Activated T-cell treated with anti-CD3 and anti-CD28 coated beads for 4 hours (primary cell): ENCODE measurements around the gene NQO2.
A peak's percentile ranks its signal among the peaks of the same experiment; 100 is the strongest.
"Not testable (repeated sequence)": the region's sequence is repeated elsewhere in the genome, so short reads cannot be mapped to it uniquely, and the experiment has no call there.

Experiments
- DNase-seq: peaks from one replicate; pipeline ENCODE4 v3.0.0-alpha.2; 2020

The NQO2 gene

DNA sequence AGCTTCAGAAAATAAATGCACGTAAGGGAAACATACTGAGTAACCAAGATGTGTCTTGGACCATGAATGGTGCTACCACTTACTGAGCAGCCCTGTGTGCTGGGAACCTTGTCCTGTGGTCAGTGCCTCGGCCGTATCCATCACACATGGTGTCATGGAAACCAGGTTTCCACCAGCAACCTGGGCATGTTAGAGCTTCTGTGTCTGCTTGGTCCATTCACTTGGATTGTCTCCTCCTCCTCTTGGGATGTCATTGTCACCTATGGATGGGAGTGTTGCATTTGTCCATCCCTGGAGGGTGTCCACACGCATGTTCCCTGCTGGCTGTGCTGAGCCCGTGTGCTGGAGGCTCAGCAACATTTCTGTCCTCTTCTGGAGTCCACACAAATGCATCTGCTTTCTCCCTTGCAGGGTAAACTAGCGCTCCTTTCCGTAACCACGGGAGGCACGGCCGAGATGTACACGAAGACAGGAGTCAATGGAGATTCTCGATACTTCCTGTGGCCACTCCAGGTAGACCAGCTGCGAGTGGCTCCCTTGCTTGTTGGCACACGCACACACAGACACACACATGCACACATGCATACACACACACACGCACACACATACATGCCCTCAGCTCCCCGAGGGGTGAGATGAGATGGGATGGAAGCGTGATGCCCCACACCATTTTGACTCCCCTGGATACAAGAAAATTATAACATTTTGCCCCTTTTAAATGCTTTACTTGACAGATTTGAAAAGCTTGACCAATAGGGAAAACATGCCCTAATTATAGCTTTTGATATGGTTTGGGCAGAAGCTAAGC, 17.0 kb downstream of the NQO2 start:
- DNase-seq = no peak

DNA sequence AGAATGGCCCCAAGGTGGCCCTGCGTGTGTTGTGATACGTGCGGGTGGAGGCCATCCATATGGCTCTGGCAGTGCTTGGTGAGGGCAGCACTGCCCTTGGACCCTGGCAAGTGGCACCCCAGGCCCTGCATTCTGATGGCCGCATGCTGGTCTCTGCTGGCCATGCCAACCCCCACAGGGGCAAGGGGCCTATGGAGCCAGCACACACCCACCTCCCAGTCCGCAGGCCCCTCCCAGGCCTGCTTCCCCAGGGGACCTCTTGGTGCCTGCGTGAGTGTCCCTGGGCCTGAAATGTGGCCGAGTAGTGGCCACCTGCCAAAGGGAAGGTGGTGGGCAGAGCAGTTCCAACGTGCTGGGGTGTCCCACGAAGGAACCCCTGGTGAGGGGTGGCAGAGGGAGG, 17.6 kb downstream of the NQO2 start:
- no peak for DNase-seq

DNA sequence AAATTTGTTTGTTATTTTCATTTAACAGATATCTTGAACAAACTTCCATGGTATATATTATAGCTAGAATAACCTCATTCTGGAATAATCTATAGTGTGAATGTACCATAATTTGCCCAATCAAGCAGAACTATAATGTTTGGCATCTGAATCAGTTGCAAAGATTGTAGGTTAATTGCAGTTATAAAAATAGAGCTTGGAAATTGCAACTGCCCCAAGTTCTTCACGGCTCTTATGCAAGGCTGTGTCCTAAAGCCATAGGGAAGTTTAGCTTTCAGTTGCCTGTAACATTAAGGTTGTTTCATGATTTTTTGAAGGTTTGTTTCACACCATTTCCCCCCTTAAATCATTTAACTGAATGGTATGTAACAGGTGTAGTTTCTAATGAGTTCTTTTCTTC, 19.4 kb downstream of the NQO2 start:
- no peak for DNase-seq

DNA sequence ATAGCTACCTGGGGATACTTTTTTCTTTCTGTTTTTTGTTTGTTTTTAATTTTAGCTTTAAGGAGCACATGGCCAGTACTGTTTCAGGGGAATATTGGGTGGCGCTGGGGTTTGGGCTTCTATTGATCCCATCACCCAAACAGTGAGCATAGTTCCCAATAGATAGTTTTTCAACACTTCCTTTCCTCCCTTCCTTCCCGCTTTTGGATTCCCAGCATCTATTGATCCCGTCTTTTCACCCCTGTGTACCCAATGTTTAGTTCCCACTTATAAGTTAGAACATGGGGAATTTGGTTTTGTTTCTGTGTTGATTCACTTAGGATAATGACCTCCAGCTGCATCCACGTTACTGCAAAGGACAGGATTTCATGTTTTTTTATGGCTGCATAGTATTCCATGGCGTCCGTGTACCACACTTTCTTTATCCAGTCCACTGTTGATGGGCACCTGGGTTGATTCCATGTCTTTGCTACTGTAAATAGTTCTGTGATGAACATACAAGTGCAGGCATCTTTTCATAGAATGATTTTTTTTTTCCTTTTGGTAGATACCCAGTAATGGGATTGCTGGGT, 20.1 kb downstream of the NQO2 start:
- no peak for DNase-seq

DNA sequence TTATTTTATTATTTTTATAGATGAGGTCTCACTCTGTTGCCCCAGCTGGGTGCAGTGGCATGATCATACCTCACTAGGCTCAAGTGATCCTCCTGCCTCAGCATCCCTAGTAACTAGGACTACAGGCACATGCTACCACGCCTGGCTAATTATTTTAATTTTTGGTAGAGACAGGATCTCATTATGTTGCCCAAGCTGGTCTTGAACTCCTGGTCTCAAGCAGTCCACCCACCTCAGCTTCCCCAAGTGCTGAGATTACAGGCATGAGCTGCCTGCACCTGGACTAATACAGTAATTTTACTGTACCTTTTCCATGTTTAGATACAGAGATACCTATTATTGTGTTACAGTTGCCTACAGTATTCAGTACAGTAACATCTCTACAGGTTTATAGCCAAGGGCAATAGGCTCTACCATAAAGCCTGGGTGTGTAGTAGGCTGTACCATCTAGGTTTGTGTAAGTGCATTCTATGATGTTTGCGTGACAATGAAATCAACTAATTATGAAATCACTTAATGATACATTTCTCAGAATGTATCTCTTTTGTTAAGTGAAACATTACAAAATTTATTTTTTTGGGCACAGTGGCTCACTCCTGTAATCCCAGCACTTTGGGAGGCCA, 21.4 kb downstream of the NQO2 start:
- not testable (repeated sequence) for DNase-seq

DNA sequence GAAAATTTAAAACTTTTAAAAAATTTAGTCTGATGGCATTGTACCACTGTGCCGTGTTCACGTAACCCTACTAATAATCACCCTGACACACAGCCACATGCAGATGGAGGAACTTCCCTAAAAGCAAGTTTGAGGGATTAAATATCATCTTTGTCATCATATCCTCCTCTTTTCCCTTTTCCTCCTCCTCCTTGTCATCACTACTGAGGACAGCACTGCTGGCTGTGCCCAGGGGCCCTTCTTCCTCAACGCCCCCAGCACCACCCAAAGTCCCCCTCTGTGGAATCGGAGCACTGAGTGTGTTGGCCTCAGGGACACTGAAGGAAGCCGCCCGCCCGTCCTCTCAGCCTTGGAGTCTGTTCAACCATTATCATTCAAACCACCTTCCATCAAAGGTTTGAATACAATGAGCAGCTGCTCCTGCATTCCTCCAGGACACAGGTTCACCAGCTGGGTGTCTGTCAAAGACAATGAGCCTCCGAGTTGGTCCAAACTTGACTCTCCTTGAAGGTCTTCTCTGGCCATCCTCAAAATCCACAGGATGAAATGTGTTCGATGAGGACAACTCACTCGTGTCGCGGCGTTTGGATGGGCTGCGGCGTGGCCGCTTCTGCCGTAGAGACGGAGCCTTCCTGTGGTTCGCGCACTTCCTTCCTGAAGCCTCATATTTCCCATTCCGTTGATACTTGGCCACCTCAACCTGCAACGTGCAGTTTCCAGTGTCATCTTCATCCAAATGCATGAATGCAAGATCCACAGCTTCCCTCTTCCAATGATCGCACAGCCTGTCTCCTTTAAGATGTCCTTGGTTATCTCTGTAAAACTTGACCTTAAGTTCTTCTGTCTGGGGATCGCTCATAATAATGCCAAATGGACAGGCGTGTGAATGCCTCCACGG, 23.3 kb downstream of the NQO2 start:
- peak; percentile 23 for DNase-seq

DNA sequence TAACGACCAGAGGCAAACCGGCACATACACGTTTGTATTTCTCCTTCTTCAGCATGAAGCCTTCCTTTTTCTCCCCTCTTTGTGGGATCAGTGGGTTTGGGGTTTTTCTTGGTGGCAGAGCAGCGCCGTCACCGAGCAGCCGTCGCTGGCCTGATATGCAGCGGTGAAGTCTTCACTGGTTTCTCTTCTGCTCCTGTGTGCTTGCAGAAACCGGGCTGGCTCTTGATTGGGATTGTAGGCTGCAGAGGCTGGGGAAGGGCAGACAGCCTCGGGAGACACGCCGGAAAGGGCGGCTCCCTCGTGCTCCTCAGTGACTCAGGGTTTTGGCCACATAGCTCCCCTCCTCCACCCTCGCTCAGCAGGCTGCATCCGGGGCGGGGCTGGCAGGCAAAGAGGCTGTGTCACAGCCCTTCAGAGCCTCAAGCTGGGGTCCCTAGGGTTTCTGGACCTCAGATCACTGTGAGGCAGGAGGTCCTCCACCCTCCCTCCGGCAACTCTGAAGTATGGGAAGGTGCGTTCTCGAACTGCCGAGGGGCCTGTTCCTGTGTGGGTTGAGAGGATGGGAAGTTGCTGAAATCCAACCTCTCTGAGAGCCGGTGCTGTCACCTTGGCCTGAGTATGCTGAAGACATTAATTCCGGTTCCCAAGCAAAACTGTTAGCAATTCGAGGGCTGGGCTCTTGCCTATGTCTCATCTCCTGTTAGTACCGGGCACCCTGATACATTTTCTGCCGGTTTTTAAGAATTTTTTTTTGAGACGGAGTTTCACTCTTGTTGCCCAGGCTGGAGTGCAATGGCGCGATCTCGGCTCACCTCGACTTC, 24.2 kb downstream of the NQO2 start:
- DNase-seq = peak; percentile 84

DNA sequence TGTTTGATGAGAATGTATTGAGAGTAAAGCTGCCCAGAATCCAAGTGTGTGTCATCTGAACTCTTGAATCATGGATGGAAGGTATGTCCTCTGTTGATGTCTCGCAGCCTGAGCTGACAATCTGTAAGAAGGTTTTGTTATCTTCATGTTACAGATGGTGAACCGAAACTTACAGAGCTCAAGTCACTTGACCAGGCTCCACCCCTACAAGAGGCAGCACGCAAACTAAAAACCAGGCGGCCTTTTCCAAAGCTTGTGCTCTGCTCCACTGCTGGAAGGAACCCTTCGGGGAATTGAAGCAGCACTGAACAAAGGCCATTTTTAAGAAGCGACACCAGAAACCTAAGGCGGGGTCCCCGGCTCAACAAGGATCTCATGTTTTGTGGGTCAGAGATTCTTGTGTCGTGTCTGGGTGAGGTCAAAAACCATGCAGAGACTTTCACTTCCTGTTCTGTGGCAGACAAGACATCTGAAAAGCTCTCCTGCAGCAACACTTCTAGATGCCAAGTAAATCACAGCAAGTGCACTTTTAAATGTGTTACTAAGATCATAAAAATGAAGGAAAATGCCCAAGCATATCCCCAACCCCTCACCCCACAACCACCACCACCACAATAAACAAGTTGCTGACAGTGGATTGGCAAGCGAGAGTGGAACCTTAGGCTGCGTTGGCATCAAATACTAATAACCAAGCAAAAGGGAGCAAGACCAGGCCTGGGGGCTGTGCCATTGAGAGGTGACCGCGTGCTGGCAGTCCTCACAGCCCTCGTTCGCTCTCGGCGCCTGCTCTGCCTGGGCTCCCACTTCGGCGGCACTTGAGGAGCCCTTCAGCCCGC, 27.3 kb downstream of the NQO2 start:
- no peak for DNase-seq

DNA sequence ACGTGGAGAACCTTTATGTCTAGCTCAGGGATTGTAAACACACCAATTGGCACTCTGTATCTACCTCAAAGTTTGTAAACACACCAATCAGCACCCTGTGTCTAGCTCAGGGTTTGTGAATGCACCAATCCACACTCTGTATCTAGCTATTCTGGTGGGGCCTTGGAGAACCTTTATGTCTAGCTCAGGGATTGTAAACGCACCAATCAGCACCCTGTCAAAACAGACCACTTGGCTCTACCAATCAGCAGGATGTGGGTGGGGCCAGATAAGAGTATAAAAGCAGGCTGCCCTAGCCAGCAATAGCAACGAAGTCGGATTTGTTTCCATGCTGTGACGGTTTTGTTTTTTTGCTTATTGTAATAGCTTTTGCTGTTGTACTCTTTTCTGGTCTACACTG, 28.5 kb downstream of the NQO2 start:
- DNase-seq = not testable (repeated sequence)

DNA sequence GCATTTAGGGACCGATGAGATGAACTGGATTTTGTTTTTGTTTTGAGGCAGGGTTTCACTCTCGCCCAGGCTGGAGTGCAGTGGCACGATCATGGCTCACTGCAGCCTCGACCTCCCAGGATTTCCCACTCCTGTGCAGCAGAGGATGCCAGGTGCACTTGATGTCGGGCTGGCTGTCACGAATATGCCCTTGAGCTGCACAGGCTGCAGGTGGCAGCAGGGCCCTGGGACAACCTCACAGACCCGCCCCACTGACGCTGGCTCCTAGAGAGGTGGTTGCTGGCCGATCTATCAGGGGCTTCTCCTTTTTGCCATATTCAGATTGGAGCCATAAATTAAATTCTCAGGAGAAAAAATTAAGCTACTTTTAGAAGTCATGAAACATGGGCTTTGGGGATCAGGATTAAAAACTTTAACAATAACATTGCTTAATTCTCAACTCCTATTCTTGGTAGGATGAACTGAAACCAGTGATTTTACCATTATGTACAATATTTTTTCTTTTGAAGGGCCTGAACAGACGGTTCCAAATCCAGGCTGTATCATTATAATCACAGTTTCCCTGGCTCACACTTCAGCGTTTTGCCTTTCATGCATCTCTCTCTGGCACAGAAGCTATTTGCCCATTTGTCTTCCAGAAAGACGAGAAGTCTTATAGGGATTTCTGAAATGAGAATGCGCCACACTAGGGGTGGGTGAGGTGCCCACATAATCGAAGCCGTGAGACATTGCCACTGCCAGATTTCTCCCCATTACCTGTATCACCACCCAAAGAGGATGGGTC, 32.4 kb downstream of the NQO2 start:
- no peak for DNase-seq

DNA sequence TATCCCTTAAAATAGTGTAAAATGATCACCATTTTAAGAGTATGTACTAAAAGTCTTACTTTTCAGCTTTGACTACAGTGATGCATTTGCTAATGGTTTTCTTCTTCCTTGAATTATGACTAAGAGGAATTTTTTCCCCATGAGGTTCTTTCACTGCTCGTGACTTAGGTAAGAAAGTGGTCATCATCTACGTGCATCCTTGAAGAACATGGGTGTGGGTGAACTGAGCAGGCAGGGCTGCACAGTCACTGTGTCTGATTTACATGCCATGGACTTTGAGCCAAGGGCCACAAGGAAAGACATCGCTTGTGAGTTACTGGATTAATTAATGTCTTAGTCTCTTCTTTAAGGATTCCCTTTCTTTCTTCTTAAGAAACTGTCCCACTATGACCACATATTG, 33.3 kb downstream of the NQO2 start:
- no peak for DNase-seq

DNA sequence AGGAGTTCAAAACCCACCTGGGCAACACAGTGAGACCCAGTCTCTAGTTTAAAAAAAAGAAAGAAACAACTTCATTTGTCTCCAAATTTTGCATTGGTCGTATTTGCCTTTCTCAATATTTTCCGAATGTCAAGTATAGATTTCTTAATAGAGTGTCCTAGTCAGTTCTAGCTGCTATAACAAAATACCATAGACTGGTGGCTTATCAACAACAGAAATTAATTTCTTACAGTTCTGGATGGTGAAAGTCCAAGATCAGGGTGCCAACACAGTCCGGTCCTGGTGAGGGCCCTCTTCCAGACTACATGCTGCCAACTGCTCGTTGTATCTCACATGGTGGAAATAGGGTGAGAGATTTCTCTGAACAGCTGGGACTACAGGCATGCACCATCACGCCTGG, 34.0 kb downstream of the NQO2 start:
- no peak for DNase-seq

DNA sequence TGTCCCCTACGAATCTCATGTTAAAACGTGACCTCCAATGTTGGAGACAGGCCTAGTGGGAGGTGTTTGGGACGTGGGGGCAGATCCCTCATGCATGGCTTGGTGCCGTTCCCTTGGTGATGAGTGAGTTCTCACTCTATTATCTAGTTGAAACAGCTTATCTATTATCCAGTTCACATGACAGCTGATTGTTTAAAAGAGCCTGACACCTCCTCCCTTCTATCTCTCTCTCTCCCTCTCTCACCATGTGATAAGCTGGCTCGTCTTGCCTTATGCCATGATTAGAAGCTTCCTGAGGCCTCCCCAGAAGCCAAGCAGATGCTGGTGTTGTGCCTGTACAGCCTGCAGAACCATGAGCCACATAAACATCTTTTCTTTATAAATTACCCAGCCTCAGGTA, 35.7 kb downstream of the NQO2 start:
- no peak for DNase-seq

DNA sequence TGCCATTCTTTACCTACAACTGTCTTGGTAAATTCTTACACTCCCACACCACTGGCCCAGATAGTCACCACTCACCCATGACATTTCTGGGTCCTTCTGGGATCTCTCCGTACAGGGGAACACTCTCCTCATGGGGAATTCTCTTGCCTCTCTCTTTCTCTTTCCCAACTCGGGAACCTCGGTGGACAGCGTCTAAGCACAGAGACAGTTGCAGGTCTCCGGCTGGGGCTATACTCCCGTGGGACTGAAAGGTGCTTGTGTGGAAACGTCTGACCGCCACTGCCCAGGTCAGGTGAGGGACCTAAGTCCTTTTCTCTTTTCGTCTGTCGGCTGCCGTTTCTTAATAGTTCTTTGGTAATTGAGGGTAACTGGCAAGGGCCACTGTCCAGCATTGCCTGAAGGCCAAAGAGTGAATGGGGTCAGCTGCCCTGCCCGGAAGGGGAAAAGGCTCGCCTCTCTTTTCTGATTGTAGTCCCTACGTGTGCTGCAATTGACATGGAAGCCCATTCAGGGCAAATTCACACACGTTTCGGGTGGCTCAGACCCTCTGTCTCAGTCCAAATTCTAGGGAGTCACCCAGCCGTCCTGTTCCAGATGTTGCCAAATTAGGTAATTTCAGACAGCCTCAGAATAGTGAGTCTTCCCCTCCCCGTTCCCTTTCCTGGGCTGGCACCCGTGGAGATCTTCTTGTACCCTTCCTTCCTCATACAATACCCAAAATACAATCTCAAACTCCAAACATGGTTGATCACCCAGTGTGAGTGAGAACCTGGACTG, 37.4 kb downstream of the NQO2 start:
- DNase-seq = no peak

DNA sequence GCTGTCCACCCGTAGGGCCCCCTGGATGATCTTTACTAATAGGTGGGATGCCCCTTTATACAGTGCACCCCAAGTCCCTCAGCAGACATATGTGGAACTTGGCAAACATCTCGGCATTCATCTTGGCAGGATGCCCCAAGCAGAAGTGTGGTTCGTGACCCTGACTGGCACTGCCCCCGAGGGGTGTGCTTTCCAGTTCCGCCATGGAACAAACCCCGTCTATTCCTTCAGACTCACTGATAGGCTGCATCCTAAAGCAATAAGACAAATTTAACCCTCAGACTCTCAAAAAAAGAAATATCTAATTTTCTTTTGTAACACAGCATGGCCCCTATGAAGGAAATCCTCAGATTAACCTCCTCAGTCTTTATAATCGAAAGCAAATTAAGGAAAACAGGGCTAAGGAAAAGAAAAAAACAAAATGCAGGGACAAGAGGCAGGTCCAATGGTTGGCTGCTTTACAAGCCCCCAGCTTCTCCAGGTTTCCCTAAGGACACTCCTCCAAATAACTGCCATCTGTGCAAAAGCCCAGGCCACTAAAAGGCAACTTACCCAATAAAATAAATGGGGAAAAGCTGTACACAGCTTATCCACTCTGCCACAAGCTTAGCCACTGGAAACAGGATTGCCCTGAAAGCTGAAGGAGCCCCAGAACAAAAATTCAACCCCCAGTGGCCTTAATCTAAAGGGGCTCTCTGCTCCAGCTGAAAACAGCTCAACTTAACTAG, 38.1 kb downstream of the NQO2 start:
- DNase-seq = no peak

DNA sequence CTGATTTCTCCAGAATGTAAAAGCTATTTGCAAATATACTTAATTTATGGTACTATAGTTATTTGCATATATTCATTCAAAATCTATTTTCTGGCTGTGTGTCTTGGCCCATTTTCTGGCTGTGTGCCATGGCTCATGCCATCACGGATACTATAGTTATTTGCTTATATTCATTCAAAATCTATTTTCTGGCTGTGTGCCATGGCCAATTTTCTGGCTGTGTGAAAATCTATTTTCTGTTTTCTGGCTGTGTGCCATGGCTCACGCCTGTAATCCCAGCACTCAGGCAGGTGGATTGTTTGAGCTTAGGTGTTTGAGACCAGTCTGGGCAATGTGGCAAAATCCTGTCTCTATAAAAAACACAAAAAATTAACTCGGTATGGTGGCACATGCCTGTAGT, 39.7 kb downstream of the NQO2 start:
- no peak for DNase-seq

DNA sequence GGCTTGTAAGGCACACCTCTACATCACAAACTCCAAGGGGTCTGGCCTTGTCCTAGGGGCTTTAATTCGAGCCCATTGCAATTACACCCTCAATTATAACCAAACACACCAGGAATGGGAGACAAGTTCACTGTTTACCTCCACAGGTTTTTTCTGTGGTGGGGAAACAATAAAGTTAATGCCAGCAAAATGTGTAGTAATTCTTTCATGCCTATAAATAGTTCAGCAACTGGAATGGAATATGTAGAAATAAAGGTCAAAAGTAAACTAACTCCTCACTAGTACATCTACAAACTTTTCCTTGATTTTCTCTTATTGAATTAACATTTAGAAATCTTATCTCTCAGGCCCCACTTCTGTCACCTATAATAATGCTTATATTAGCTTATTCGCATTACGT, 41.5 kb downstream of the NQO2 start:
- no peak for DNase-seq

DNA sequence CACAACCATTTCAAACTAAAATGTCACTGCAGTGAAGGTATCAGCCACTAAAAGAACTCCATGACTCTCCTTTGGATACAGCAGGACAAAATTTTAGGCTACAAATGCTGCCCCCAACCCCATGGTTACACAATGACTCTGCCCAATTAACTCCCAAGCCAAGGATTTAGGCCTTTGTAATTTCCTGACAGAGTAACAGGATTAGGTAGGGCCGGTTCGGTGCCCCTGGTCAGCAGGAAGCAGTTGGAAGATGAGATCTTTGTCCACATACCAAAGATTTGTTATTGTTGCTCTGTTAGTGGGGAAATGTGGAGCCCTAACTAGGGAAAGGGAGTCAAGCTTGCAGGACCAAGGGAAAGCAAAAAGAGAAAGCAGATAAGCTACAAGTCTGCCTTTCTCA, 41.9 kb downstream of the NQO2 start:
- no peak for DNase-seq

DNA sequence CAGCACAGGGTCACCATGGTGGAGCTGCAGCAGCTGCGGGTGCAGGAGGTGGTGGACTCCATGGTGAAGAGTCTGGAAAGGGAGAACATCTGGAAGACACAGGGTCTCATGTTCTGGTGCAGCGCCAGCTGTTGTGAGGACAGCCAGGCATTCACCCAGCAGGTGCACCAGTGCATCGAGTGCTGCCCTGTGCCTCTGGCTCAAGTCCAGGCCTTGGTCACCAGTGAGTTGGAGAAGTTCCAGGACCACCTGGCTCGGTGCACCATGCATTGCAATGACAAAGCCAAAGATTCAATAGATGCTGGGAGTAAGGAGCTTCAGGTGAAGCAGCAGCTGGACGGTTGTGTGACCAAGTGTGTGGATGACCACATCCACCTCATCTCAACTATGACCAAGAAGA, 45.7 kb downstream of the NQO2 start:
- DNase-seq = no peak
